ENCODE results near the gene SLC30A1. TPM values are rescaled to one million over a fixed set of nuclear protein-coding genes. Genes with fewer than 3 reads are reported as not detected.

The SLC30A1 gene
- total RNA-seq, 2 experiments from 2014 or later = 14.5 to 15.6 TPM

GRCh38 chr1:211606332-211606913 lies 27.5 kb upstream of the SLC30A1 start:
- ChIA-PET CTCF (interaction anchor here (0.8 to 1.3 kb wide), 6 partner anchors 12 to 126 kb away, joined by 3 to 6 read pairs (median 3); no protein-coding TSS in a partner anchor), POLR2A (interaction anchor here (0.7 to 1.0 kb wide), 2 partner anchors 28 to 429 kb away, joined by 3 to 4 read pairs; partner anchors contain the start of genes DTL, INTS7 and SLC30A1)

GRCh38 chr1:211605603-211606331 lies 26.8 kb upstream of the SLC30A1 start:
- peak overlapping the region; percentile 14 for H3K27ac Mint-ChIP-seq
- H3K4me3 Mint-ChIP-seq = peak overlapping the region; percentile 60
- DNase-seq (no peak), ATAC-seq (no peak)
- CTCF ChIA-PET = interaction anchor here (0.9 to 1.3 kb wide), 6 partner anchors 15 to 91 kb away, joined by 3 to 6 read pairs (median 3); partner anchors contain the start of gene SLC30A1
- POLR2A ChIA-PET = interaction anchor here (0.7 to 1.0 kb wide), 2 partner anchors 27 to 430 kb away, joined by 3 to 4 read pairs; partner anchors contain the start of genes DTL, INTS7 and SLC30A1
- no peaks in the 10 kb centered on the region for H3K36me3 Mint-ChIP-seq (ENCODE audit: low read depth)
- H3K9me3 Mint-ChIP-seq (ENCODE audit: insufficient read depth) = no peaks in the 10 kb centered on the region
- H3K27me3 Mint-ChIP-seq (ENCODE audit: low read depth) = peaks cover 18% of the 10 kb centered on the region
- peaks cover 23% of the 10 kb centered on the region for H3K4me1 Mint-ChIP-seq (ENCODE audit: low read depth)

More at GRCh38 chr1:211606332-211606913, 27.5 kb upstream of the SLC30A1 start:
- Mint-ChIP-seq H3K36me3 (ENCODE audit: low read depth) (no peaks in the 10 kb centered on the region), H3K9me3 (ENCODE audit: insufficient read depth) (no peaks in the 10 kb centered on the region), H3K4me1 (ENCODE audit: low read depth) (peaks cover 23% of the 10 kb centered on the region), H3K4me3 (peak overlapping the region; percentile 60), H3K27me3 (ENCODE audit: low read depth) (peaks cover 12% of the 10 kb centered on the region), H3K27ac (peak overlapping the region; percentile 85)
- ATAC-seq = peak; percentile 57
- no peak for DNase-seq

GRCh38 chr1:211605034-211605433 lies 26.1 kb upstream of the SLC30A1 start:
- no peak overlapping the region for H3K27ac Mint-ChIP-seq
- H3K4me3 Mint-ChIP-seq = no peak overlapping the region
- H3K36me3 Mint-ChIP-seq (ENCODE audit: low read depth) = no peaks in the 10 kb centered on the region
- H3K27me3 Mint-ChIP-seq (ENCODE audit: low read depth) = peaks cover 19% of the 10 kb centered on the region
- H3K9me3 Mint-ChIP-seq (ENCODE audit: insufficient read depth) = no peaks in the 10 kb centered on the region
- ChIA-PET POLR2A (no interaction called here), CTCF (interaction anchor here (0.8 to 1.3 kb wide), 5 partner anchors 14 to 91 kb away, joined by 3 to 4 read pairs (median 3); partner anchors contain the start of gene SLC30A1)
- DNase-seq = no peak
- peaks cover 23% of the 10 kb centered on the region for H3K4me1 Mint-ChIP-seq (ENCODE audit: low read depth)
- ATAC-seq = no peak

GRCh38 chr1:211604548-211604947 lies 25.6 kb upstream of the SLC30A1 start:
- ChIA-PET CTCF (interaction anchor here (0.8 to 1.2 kb wide), 2 partner anchors 14 to 15 kb away, joined by 3 read pairs; no protein-coding TSS in a partner anchor), POLR2A (no interaction called here)
- no peak for DNase-seq
- H3K4me1 Mint-ChIP-seq (ENCODE audit: low read depth) = peaks cover 23% of the 10 kb centered on the region
- H3K27me3 Mint-ChIP-seq (ENCODE audit: low read depth) = peaks cover 19% of the 10 kb centered on the region
- no peaks in the 10 kb centered on the region for H3K36me3 Mint-ChIP-seq (ENCODE audit: low read depth)
- ATAC-seq = no peak
- H3K4me3 Mint-ChIP-seq = no peak overlapping the region
- no peak overlapping the region for H3K27ac Mint-ChIP-seq
- H3K9me3 Mint-ChIP-seq (ENCODE audit: insufficient read depth) = no peaks in the 10 kb centered on the region

- H3K9me3 Mint-ChIP-seq (ENCODE audit: insufficient read depth) = no peaks in the 10 kb centered on the region
- no peak for DNase-seq
- peaks cover 23% of the 10 kb centered on the region for H3K4me1 Mint-ChIP-seq (ENCODE audit: low read depth)
- ChIA-PET CTCF (interaction anchor here (1.2 kb wide), 1 partner anchor 51 kb away, joined by 3 read pairs; no protein-coding TSS in a partner anchor), POLR2A (no interaction called here)
- no peak for ATAC-seq
- no peak overlapping the region for H3K4me3 Mint-ChIP-seq
- no peak overlapping the region for H3K27ac Mint-ChIP-seq
- no peaks in the 10 kb centered on the region for H3K36me3 Mint-ChIP-seq (ENCODE audit: low read depth)
- H3K27me3 Mint-ChIP-seq (ENCODE audit: low read depth) = peaks cover 23% of the 10 kb centered on the region
Measured at GRCh38 chr1:211603713-211604112, 24.8 kb upstream of the SLC30A1 start.

DNA sequence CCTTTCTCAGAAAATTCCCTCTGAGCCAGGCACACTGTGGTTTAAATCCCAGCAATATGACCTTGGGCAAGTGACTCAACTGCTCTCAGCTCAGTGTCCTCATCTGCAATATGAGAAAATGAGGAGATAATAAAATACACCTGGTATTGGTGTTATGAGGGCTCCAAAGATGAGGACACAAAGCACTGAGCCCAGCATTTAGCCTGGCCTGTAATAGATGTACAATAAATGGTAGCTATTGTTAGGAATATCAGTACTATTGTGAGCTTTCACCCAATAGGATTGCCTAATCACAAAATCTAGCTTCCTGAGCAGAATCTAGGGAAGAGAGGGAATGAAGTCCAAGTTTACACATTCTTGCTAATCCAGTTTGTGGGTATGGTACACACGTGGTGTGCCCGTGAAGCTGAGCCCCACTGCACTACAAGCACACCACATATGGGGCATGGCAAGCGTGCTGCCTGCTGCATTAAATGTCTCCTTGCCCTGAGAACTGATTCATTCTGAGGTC lies 24.3 kb upstream of the SLC30A1 start:
- ChIA-PET CTCF (interaction anchor here (1.2 kb wide), 1 partner anchor 52 kb away, joined by 3 read pairs; no protein-coding TSS in a partner anchor), POLR2A (no interaction called here)
- Mint-ChIP-seq H3K36me3 (ENCODE audit: low read depth) (no peaks in the 10 kb centered on the region), H3K4me1 (ENCODE audit: low read depth) (peaks cover 24% of the 10 kb centered on the region), H3K27me3 (ENCODE audit: low read depth) (peaks cover 23% of the 10 kb centered on the region), H3K27ac (no peak overlapping the region), H3K9me3 (ENCODE audit: insufficient read depth) (no peaks in the 10 kb centered on the region), H3K4me3 (no peak overlapping the region)
- ATAC-seq = no peak
- no peak for DNase-seq

DNA sequence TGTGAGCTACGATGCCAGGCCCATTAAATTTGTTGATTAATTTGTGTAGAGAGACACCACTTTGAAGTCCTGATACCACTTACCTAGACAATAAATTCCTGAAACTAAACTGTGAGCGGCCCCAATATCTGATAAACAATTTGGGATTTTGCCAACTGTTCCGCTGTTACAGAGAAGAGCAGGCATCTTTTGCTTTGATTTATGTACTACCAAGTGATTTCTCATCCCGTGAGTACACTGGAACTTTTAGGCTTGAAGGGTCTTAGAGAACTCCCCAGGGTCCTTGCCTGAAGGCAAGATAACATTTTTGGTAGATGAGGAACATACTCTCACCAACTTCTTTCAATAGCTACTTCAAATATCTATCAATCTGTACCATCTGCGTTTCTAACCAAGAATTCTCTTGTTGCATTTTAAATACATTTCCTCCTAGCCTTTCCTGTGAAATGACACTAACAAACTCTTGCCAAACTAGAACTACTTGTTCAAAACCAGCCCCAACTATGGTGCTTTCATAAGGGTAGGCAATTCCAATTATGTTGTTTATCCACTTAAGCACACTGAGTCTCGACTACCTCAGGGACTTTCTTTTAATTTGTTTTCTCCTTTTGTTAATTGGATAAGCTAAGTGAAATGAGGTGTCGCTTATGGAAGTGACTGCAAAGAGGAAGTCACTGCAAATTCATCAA lies 23.2 kb upstream of the SLC30A1 start:
- H3K27me3 Mint-ChIP-seq (ENCODE audit: low read depth) = peaks cover 25% of the 10 kb centered on the region
- no peaks in the 10 kb centered on the region for H3K36me3 Mint-ChIP-seq (ENCODE audit: low read depth)
- DNase-seq (no peak), ATAC-seq (no peak)
- H3K4me1 Mint-ChIP-seq (ENCODE audit: low read depth) = peaks cover 26% of the 10 kb centered on the region
- no peak overlapping the region for H3K4me3 Mint-ChIP-seq
- no peak overlapping the region for H3K27ac Mint-ChIP-seq
- ChIA-PET POLR2A (no interaction called here), CTCF (no interaction called here)
- H3K9me3 Mint-ChIP-seq (ENCODE audit: insufficient read depth) = no peaks in the 10 kb centered on the region

GRCh38 chr1:211601159-211601558 lies 22.2 kb upstream of the SLC30A1 start:
- Mint-ChIP-seq H3K36me3 (ENCODE audit: low read depth) (no peaks in the 10 kb centered on the region), H3K4me1 (ENCODE audit: low read depth) (peaks cover 21% of the 10 kb centered on the region), H3K27ac (no peak overlapping the region), H3K27me3 (ENCODE audit: low read depth) (peaks cover 27% of the 10 kb centered on the region), H3K9me3 (ENCODE audit: insufficient read depth) (no peaks in the 10 kb centered on the region), H3K4me3 (no peak overlapping the region)
- DNase-seq = no peak
- ATAC-seq = no peak
- ChIA-PET CTCF (no interaction called here), POLR2A (no interaction called here)

DNA sequence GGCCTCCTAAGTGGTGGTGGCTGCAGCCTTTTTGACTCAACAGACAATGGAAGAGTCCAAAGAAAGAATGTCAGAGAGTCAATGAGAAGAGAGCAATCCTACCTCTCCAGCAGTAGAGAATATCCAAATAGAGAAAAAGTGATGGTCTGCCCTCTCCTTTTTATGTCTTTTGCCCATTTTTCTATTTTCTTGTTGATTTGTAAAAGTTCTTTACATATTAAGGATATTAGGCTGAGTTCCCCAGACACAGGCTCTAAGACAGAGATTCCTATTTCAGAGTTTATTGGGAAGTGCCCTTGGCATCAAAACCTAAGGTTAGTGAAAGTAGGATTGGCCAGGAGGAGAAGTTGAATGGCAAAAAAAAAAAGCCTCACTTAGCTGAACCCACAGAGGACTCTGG lies 20.3 kb upstream of the SLC30A1 start:
- no peaks in the 10 kb centered on the region for H3K9me3 Mint-ChIP-seq (ENCODE audit: insufficient read depth)
- ChIA-PET POLR2A (no interaction called here), CTCF (interaction anchor here (0.7 kb wide), 2 partner anchors 26 to 123 kb away, joined by 3 read pairs; no protein-coding TSS in a partner anchor)
- peaks cover 34% of the 10 kb centered on the region for H3K27me3 Mint-ChIP-seq (ENCODE audit: low read depth)
- no peak overlapping the region for H3K4me3 Mint-ChIP-seq
- H3K27ac Mint-ChIP-seq = no peak overlapping the region
- ATAC-seq (no peak), DNase-seq (no peak)
- no peaks in the 10 kb centered on the region for H3K36me3 Mint-ChIP-seq (ENCODE audit: low read depth)
- peaks cover 16% of the 10 kb centered on the region for H3K4me1 Mint-ChIP-seq (ENCODE audit: low read depth)

GRCh38 chr1:211598514-211598913 lies 19.6 kb upstream of the SLC30A1 start:
- CTCF ChIA-PET = no interaction called here
- POLR2A ChIA-PET = no interaction called here
- no peak overlapping the region for H3K27ac Mint-ChIP-seq
- no peaks in the 10 kb centered on the region for H3K36me3 Mint-ChIP-seq (ENCODE audit: low read depth)
- no peak overlapping the region for H3K4me3 Mint-ChIP-seq
- H3K9me3 Mint-ChIP-seq (ENCODE audit: insufficient read depth) = no peaks in the 10 kb centered on the region
- DNase-seq = no peak
- H3K27me3 Mint-ChIP-seq (ENCODE audit: low read depth) = peaks cover 36% of the 10 kb centered on the region
- H3K4me1 Mint-ChIP-seq (ENCODE audit: low read depth) = peaks cover 16% of the 10 kb centered on the region
- ATAC-seq = no peak

- H3K9me3 Mint-ChIP-seq (ENCODE audit: insufficient read depth) = no peaks in the 10 kb centered on the region
- ATAC-seq = no peak
- no peak overlapping the region for H3K27ac Mint-ChIP-seq
- peaks cover 16% of the 10 kb centered on the region for H3K4me1 Mint-ChIP-seq (ENCODE audit: low read depth)
- ChIA-PET POLR2A (interaction anchor here (0.6 kb wide), 1 partner anchor 788 kb away, joined by 3 read pairs; no protein-coding TSS in a partner anchor), CTCF (interaction anchor here (0.6 kb wide), 1 partner anchor 13 kb away, joined by 3 read pairs; no protein-coding TSS in a partner anchor)
- no peaks in the 10 kb centered on the region for H3K36me3 Mint-ChIP-seq (ENCODE audit: low read depth)
- H3K27me3 Mint-ChIP-seq (ENCODE audit: low read depth) = peaks cover 38% of the 10 kb centered on the region
- H3K4me3 Mint-ChIP-seq = no peak overlapping the region
- no peak for DNase-seq
Measured at GRCh38 chr1:211596418-211597181, 17.6 kb upstream of the SLC30A1 start.

All from activated CD8-positive, alpha-beta T cell treated with anti-CD3 and anti-CD28 coated beads, Interleukin-2, amount 10 ng/mL, durations not matched to agents 7 days and 5 days (primary cell).